HG03565 (cell line): ENCODE measurements around the gene PVR.
"Not testable (repeated sequence)": the region's sequence is repeated elsewhere in the genome, so short reads cannot be mapped to it uniquely, and the experiment has no call there.

Experiments used
- ATAC-seq: cut with Tn5 transposase; IDR thresholded peaks from one replicate; pipeline ENCODE4 v1.9.1; 2021; ENCODE audit warnings: mild to moderate bottlenecking, moderate library complexity; ENCODE audit not compliant: unreplicated experiment

The PVR gene

GRCh38 chr19:44618640-44619357, 24.9 kb upstream of the PVR start:
- no peak for ATAC-seq

DNA sequence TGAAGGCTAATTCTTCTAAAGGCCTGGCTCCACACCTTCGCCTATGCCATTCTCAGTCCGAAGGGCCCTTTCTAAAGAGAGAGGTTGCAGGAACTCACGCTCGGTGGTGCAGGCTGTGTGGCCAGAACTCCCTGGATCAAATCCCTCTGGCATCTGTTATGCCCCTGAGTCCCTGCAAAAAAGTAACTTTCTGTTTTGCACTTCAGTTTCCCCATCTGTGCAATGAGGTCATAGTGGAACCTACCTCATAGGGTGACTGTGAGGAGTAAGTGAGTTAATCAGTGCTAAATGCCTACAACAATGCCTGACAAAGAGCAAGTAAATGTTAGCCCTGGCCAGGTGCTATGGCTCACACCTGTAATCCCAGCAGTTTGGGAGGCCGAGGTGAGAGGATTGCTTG, 23.0 kb upstream of the PVR start:
- no peak for ATAC-seq

- ATAC-seq = no peak
Observed at GRCh38 chr19:44621367-44621766, 22.3 kb upstream of the PVR start.

DNA sequence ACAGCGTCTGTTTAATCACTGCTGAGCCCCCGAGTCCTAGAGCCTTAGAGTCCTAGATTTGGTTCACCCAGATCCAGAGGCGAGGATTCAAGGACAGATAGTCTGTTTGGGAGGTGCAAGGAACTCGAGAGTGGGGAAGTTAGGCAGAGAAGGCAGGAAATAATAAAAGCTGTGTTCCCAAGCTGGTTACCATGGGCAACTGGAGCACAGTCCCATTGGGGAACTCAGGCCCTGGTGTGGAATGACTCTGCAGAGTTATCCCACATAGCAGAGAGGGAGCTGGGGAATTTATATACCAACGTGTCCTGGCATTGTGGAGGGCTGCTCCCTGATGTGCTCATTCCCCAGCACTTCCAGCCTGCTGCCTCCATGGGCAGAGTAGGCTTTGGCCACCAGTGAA, 20.6 kb upstream of the PVR start:
- ATAC-seq = no peak

- ATAC-seq = no peak
Observed at GRCh38 chr19:44623626-44624025, 20.1 kb upstream of the PVR start.

- ATAC-seq = no peak
Observed at GRCh38 chr19:44624840-44625354, 18.8 kb upstream of the PVR start.

DNA sequence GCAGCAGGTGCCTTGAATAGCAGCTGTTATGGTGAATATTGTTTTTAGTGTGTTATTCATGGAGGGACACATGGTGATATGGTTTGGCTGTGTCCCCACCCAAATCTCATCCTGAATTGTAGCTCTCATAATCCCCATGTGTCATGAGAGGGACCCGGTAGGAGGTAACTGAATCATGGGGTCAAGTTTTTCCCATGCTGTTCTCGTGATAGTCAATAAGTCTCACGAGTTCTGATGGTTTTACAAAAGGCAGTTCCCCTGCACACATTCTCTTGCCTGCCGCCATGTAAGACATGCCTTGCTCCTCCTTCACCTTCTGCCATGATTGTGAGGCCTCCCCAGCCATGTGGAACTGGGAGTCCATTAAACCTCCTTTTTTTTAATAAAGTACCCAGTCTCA, 18.1 kb upstream of the PVR start:
- not testable (repeated sequence) for ATAC-seq

GRCh38 chr19:44626048-44626624, 17.6 kb upstream of the PVR start:
- no peak for ATAC-seq

GRCh38 chr19:44627631-44628030, 16.1 kb upstream of the PVR start:
- no peak for ATAC-seq

DNA sequence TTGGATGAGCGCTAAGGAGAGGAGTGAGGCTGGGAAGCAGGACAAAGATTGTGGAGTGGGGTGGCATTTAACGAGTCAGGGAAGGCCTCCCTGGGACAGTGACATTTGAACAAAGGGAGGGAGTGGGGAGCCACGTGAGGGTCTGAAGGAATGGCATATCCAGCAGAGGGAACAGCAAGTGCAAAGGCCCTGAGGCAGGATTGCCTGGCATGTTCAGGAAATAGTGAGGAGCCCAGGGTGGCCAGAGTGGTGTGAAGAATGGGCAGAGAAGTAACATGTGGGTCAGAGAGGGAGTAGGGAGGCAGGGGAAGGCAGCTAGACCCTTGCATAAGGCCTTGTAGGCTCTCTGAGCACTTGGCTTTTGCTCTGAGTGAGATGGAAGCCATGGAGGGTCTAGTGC, 14.9 kb upstream of the PVR start:
- ATAC-seq = no peak

GRCh38 chr19:44631611-44632010, 12.1 kb upstream of the PVR start:
- not testable (repeated sequence) for ATAC-seq

DNA sequence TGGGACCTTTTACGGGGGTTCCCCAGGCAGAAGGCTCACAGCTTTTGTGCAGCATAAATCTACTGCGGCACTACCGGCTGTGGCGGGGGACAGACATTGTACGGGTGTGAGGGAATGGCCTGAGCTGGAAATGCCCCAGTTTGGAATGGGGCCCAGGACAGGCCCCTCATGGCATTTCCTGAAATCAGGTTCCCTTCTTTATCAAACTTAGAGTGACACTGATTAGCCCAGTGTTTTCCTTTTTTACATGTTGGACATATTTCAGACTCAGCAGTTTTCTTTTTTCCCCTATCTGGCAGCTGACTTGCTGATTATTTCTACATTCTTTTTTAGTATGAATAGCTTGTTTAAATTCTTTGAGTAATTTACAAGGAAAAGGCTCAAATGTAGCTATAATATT, 9.7 kb upstream of the PVR start:
- ATAC-seq = not testable (repeated sequence)

DNA sequence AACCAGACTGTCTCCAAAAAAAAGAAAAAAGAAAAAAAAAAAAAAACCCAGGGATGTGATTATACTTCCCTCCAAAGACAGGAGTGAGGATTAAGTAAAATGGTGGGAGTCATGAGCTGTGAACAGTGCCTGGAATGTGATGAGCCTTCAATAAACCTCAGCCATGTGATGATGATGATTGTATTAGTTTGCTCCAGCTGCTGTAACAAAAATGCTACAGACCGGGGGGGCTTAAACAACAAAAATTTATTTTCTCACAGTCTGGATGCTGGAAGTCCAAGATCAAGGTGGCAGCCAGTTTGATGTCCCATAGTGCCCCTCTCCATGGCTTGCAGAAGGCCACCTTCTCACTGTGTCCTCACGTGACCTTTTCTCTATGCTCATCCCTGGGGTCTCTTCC, 8.9 kb upstream of the PVR start:
- ATAC-seq = no peak

GRCh38 chr19:44635581-44636438, 7.9 kb upstream of the PVR start:
- ATAC-seq = no peak

- no peak for ATAC-seq
Observed at GRCh38 chr19:44636439-44637389, 7.0 kb upstream of the PVR start.

DNA sequence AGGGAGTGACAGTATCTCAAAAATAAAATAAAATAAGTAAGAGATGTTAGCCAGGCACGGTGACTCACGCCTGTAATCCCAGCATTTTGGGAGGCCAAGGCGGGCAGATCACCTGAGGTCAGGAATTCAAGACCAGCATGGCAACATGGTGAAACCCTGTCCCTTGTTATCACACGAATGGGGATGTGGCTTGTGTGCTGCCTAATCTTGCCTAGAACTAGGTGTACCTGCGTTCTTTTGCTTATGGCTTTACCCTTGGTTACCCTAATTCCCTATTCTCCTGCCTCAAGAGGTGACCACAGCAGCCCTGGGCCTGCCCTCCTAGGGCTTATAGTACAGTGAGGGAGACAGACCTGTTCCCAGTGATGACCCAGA, 6.3 kb upstream of the PVR start:
- no peak for ATAC-seq

DNA sequence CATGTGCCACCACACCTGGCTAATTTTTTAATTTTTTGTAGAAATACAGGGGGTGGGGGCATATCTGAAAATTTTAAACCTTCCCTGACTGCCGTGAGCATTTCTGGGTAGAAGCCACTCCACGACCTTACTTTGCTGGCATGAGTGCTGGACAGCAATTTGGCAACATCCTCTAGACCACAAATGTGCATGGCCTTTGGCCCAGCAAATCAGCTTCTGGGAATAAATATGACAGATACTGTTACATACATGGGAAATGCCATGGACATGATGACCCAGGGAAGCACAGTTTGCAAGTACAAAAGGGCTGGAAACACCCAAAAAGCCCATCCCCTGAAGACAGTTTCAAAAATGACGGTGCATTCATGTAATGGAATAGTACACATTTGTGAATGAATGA, 3.2 kb upstream of the PVR start:
- no peak for ATAC-seq

- no peak for ATAC-seq
Observed at GRCh38 chr19:44641501-44642265, 2.0 kb upstream of the PVR start.

DNA sequence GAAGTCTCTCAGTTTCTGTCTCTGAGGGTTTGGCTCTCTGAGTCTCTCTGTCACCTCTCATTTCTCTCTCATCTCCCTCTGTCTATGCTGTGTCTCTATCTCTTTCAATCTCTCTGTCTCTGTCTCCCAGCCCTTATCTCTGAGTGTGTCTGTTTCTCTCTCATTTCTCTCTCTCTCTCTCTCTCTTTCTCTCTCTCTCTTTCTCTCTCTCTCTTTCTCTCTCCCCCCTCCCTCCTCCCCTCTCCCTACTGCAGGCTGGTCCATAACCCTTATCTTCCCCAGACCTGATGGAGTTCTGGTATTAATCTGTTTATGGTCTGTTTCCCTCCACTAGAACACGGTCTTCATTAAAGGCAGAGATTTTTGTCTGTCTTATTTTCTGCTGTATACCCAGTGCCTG, 1.3 kb upstream of the PVR start:
- ATAC-seq = no peak
